GM18951 (cell line): Measurements from ENCODE around the gene YAF2.

Experiments
- POLR2A ChIP-seq: IDR thresholded peaks from 4 replicates; pipeline ENCODE4 v1.6.1; 2011; ENCODE audit warnings: mild to moderate bottlenecking; ENCODE audit not compliant: insufficient read length, insufficient read depth; ENCODE audit errors: extremely low read depth
- in situ Hi-C: fragments of 300-500 bp; cut with MboI; formaldehyde crosslinking; loops from one replicate; pipeline ENCODE4 v1.12.0; 2022; ENCODE audit warnings: low sequenced_read_pairs, mixed read lengths, inconsistent platforms; ENCODE audit not compliant: unreplicated experiment

YAF2 gene

GRCh38 chr12:42172441-42173210 lies 65.4 kb downstream of the YAF2 start:
- in situ Hi-C loops, result no loop called here
- no peak for TF ChIP-seq POLR2A

GRCh38 chr12:42167711-42168110 lies 70.3 kb downstream of the YAF2 start:
- in situ Hi-C loops, result no loop called here
- TF ChIP-seq POLR2A, result no peak

GRCh38 chr12:42166501-42166900 lies 71.5 kb downstream of the YAF2 start:
- in situ Hi-C loops, result no loop called here
- no peak for TF ChIP-seq POLR2A

- TF ChIP-seq POLR2A, result no peak
- in situ Hi-C loops, result no loop called here
These were observed 74.1 kb downstream of the YAF2 start for GRCh38 chr12:42163913-42164312.

- no peak for TF ChIP-seq POLR2A
- in situ Hi-C loops, result no loop called here
These were observed 75.1 kb downstream of the YAF2 start for GRCh38 chr12:42162965-42163364.

GRCh38 chr12:42162193-42162592 lies 75.9 kb downstream of the YAF2 start:
- no peak for TF ChIP-seq POLR2A
- in situ Hi-C loops, result no loop called here

- in situ Hi-C loops, result no loop called here
- no peak for TF ChIP-seq POLR2A
These were observed 76.5 kb downstream of the YAF2 start for GRCh38 chr12:42161529-42161928.

GRCh38 chr12:42156232-42156631 lies 81.8 kb downstream of the YAF2 start:
- TF ChIP-seq POLR2A, result no peak
- in situ Hi-C loops, result no loop called here

GRCh38 chr12:42145552-42146215 lies 92.4 kb downstream of the YAF2 start:
- no peak for TF ChIP-seq POLR2A
- in situ Hi-C loops, result loop anchor here (10.0 kb wide), 1 partner anchor 179 kb away; the partner anchor contains the start of genes PPHLN1 and ZCRB1

- TF ChIP-seq POLR2A, result no peak
- in situ Hi-C loops, result loop anchor here (10.0 kb wide), 1 partner anchor 180 kb away; the partner anchor contains the start of genes PPHLN1 and ZCRB1
These were observed 92.9 kb downstream of the YAF2 start for GRCh38 chr12:42145197-42145549.

- TF ChIP-seq POLR2A, result peak; percentile 90
- in situ Hi-C loops, result loop anchor here (10.0 kb wide), 1 partner anchor 180 kb away; the partner anchor contains the start of genes PPHLN1 and ZCRB1
These were observed 93.4 kb downstream of the YAF2 start, which contains the start of gene GXYLT1 for GRCh38 chr12:42144408-42145196. GXYLT1 (minus strand) TSS chr12:42144874; CDS start chr12:42144646, 228 bp downstream.

GRCh38 chr12:42144158-42144407 lies 94.0 kb downstream of the YAF2 start:
- in situ Hi-C loops, result loop anchor here (10.0 kb wide), 1 partner anchor 181 kb away; the partner anchor contains the start of genes PPHLN1 and ZCRB1
- no peak for TF ChIP-seq POLR2A

- no peak for TF ChIP-seq POLR2A
- in situ Hi-C loops, result loop anchor here (10.0 kb wide), 1 partner anchor 181 kb away; the partner anchor contains the start of genes PPHLN1 and ZCRB1
These were observed 94.4 kb downstream of the YAF2 start for GRCh38 chr12:42143452-42144157.
